IMR-90 (cell line): ENCODE data around the gene CALN1.

Experiments used
- CEBPB ChIP-seq: IDR thresholded peaks from 2 replicates; pipeline ENCODE4 v1.6.1; 2012; ENCODE audit warnings: low read depth, low read length, improper control_type of control experiment
- FOS ChIP-seq: fragments of 150-350 bp; IDR thresholded peaks from 2 replicates; pipeline ENCODE4 v1.6.1; 2016; ENCODE audit warnings: low read depth, low read length
- MAFK ChIP-seq: IDR thresholded peaks from 2 replicates; pipeline ENCODE4 v1.6.1; 2012; ENCODE audit warnings: low read depth, low read length, improper control_type of control experiment
- MXI1 ChIP-seq: IDR thresholded peaks from 2 replicates; pipeline ENCODE4 v1.6.1; 2012; ENCODE audit warnings: low read depth, mild to moderate bottlenecking, low read length, moderate library complexity, borderline replicate concordance
- POLR2A ChIP-seq: IDR thresholded peaks from 2 replicates; pipeline ENCODE4 v1.6.1; 2012; ENCODE audit warnings: mild to moderate bottlenecking, low read depth, low read length
- RAD21 ChIP-seq: IDR thresholded peaks from 2 replicates; pipeline ENCODE4 v1.6.1; 2012; ENCODE audit warnings: low read length, improper control_type of control experiment
- RCOR1 ChIP-seq: IDR thresholded peaks from 2 replicates; pipeline ENCODE4 v1.6.1; 2012; ENCODE audit warnings: mild to moderate bottlenecking, low read length, improper control_type of control experiment; ENCODE audit not compliant: insufficient replicate concordance
- RFX5 ChIP-seq: IDR thresholded peaks from 2 replicates; pipeline ENCODE4 v1.8.0; 2012; ENCODE audit warnings: low read depth, mild to moderate bottlenecking, low read length, moderate library complexity
- SMC3 ChIP-seq: fragments of 150-350 bp; IDR thresholded peaks from 2 replicates; pipeline ENCODE4 v1.6.1; 2016; ENCODE audit warnings: low read depth, mild to moderate bottlenecking, antibody characterized with exemption, low read length, moderate library complexity
- USF2 ChIP-seq: fragments of 150-350 bp; IDR thresholded peaks from 2 replicates; pipeline ENCODE4 v1.6.1; 2017; ENCODE audit warnings: mild to moderate bottlenecking, antibody characterized with exemption, low read length, low read depth
- TF ChIP-seq, protein P1 (sequence below): conservative IDR thresholded peaks from 2 replicates; pipeline ENCODE4 v1.5.1; 2012; ENCODE audit warnings: mild to moderate bottlenecking, low read depth, low read length, improper control_type of control experiment
- TF ChIP-seq, protein P2 (sequence below): fragments of 150-350 bp; IDR thresholded peaks from 2 replicates; pipeline ENCODE4 v1.6.1; 2016; ENCODE audit warnings: low read depth, mild to moderate bottlenecking, low read length, moderate library complexity, borderline replicate concordance

GRCh38 chr7:72292794-72293193 is 119.3 kb downstream of the CALN1 start:
- TF ChIP-seq, protein P1, sequence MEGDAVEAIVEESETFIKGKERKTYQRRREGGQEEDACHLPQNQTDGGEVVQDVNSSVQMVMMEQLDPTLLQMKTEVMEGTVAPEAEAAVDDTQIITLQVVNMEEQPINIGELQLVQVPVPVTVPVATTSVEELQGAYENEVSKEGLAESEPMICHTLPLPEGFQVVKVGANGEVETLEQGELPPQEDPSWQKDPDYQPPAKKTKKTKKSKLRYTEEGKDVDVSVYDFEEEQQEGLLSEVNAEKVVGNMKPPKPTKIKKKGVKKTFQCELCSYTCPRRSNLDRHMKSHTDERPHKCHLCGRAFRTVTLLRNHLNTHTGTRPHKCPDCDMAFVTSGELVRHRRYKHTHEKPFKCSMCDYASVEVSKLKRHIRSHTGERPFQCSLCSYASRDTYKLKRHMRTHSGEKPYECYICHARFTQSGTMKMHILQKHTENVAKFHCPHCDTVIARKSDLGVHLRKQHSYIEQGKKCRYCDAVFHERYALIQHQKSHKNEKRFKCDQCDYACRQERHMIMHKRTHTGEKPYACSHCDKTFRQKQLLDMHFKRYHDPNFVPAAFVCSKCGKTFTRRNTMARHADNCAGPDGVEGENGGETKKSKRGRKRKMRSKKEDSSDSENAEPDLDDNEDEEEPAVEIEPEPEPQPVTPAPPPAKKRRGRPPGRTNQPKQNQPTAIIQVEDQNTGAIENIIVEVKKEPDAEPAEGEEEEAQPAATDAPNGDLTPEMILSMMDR: no peak
- TF ChIP-seq SMC3 (no peak), RAD21 (no peak), RCOR1 (no peak), FOS (no peak), RFX5 (no peak), MAFK (no peak), CEBPB (no peak), MXI1 (no peak), USF2 (no peak), POLR2A (no peak)
- TF ChIP-seq, protein P2, sequence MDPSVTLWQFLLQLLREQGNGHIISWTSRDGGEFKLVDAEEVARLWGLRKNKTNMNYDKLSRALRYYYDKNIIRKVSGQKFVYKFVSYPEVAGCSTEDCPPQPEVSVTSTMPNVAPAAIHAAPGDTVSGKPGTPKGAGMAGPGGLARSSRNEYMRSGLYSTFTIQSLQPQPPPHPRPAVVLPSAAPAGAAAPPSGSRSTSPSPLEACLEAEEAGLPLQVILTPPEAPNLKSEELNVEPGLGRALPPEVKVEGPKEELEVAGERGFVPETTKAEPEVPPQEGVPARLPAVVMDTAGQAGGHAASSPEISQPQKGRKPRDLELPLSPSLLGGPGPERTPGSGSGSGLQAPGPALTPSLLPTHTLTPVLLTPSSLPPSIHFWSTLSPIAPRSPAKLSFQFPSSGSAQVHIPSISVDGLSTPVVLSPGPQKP: no peak
